Peyer's patch (tissue), 4 donors: Measurements from ENCODE around the gene STK32C.

Source experiments
- POLR2A ChIP-seq, 2 donors: fragments of 450-650 bp; IDR thresholded peaks; one replicate each; pipeline ENCODE4 v1.5.1; 2017; ENCODE audit warnings: antibody characterized with exemption in 2 of 2, mild to moderate bottlenecking in 2 of 2, moderate library complexity in 2 of 2
- TF ChIP-seq, protein P1 (sequence below), 6 experiments: fragments of 450-650 bp in 4 of 6; fragments of 200-600 bp in 2 of 6; sonication (generic) in 1 of 6; IDR thresholded peaks; one replicate each; pipeline ENCODE4 v1.5.1; 2017 to 2019; ENCODE audit warnings: antibody characterized with exemption in 6 of 6, mild to moderate bottlenecking in 3 of 6, moderate library complexity in 1 of 6

DNA sequence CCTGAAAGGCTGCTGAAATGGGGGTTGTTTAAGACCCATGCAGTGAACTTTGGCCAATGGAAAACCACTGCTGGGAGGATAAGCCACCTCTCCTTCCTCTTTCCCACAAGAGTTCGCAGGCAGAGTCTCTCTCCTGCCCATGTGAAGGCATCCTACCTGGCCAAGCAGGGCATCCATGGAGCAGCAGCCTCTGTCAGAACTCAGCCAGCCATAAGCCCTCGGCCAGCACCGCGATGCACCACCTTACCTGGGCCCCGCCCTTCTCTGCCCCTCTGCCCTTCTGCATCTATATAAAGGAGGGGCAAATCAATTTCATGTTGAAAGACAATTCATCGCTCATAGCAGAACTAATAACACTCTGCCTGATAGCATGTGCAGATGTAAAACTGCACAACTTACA is 6.1 kb upstream of the STK32C start:
- no peak for TF ChIP-seq POLR2A (IDR thresholded peaks at IDR 0.05)
- TF ChIP-seq, protein P1, sequence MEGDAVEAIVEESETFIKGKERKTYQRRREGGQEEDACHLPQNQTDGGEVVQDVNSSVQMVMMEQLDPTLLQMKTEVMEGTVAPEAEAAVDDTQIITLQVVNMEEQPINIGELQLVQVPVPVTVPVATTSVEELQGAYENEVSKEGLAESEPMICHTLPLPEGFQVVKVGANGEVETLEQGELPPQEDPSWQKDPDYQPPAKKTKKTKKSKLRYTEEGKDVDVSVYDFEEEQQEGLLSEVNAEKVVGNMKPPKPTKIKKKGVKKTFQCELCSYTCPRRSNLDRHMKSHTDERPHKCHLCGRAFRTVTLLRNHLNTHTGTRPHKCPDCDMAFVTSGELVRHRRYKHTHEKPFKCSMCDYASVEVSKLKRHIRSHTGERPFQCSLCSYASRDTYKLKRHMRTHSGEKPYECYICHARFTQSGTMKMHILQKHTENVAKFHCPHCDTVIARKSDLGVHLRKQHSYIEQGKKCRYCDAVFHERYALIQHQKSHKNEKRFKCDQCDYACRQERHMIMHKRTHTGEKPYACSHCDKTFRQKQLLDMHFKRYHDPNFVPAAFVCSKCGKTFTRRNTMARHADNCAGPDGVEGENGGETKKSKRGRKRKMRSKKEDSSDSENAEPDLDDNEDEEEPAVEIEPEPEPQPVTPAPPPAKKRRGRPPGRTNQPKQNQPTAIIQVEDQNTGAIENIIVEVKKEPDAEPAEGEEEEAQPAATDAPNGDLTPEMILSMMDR (IDR thresholded peaks at IDR 0.05), result no peak
